HCT116 (cell line): ENCODE data around the gene WWTR1. TPM values are rescaled to one million over a fixed set of nuclear protein-coding genes. Genes with fewer than 3 reads are reported as not detected.

Source experiments
- ATAC-seq: fragments of 200-7000 bp; cut with Tn5 transposase; 2 replicates; pipeline ENCODE4 v1.9.1; 2020; ENCODE audit warnings: mild to moderate bottlenecking, moderate library complexity
- BruUV-seq: library from RNA; stranded (reverse); fragments of 400-500 nt; replicated peaks from 2 replicates; lab custom pipeline; 2021; lab: Mats Ljungman, UMichigan
- CTCF ChIA-PET: fragments of 300-600 bp; sonication (Branson Sonifier 250); formaldehyde crosslinking; loops from one replicate; lab custom pipeline; 2021; ENCODE audit warnings: antibody characterized with exemption; lab: Charles Lee
- POLR2A ChIA-PET: fragments of 300-600, 350-600 bp; sonication (Branson Sonifier 250); formaldehyde crosslinking; loops from one replicate; lab custom pipeline; 2021; ENCODE audit warnings: antibody characterized with exemption; lab: Charles Lee
- RAD21 ChIA-PET, 2 experiments: fragments of 300-600 bp; sonication (Branson Sonifier 250); formaldehyde crosslinking; loops; one replicate each; lab custom pipeline; 2023; ENCODE audit warnings: low total read pairs in 2 of 2; ENCODE audit not compliant: uncharacterized antibody in 2 of 2, unreplicated experiment in 2 of 2, low non-redundant PET in 1 of 2; lab: Charles Lee
- DNase-seq: peaks from one replicate; pipeline ENCODE4 v3.0.0-alpha.2; 2010; ENCODE audit warnings: low read depth, low spot score
- H2AFZ ChIP-seq: fragments of 200-600 bp; shearing (Covaris generic), sonication (generic); 2 replicates; pipeline ENCODE4 v1.6.1; 2017; ENCODE audit warnings: low read depth, mixed run types, mixed read lengths, antibody characterized with exemption, low read length; ENCODE audit not compliant: poor library complexity, severe bottlenecking
- H3K27ac ChIP-seq: 2 replicates; pipeline ENCODE4 v1.5.1; 2012; ENCODE audit warnings: low read depth, low read length
- H3K27me3 ChIP-seq: fragments of 200-600 bp; sonication (generic); 2 replicates; pipeline ENCODE4 v1.6.1; 2016; ENCODE audit warnings: mixed run types, low read length, mixed read lengths; ENCODE audit not compliant: insufficient read depth
- H3K36me3 ChIP-seq, 2 experiments: fragments of 200-500 bp in 1 of 2; fragments of 200-600 bp in 1 of 2; sonication (Bioruptor generic) in 1 of 2; sonication (generic) in 1 of 2; 2 replicates each; pipeline versions ENCODE4 v1.5.1 to v1.6.1; 2014 to 2016; ENCODE audit warnings: low read length in 2 of 2, inconsistent platforms in 1 of 2, mixed read lengths in 1 of 2, mixed run types in 1 of 2; ENCODE audit not compliant: insufficient read depth in 2 of 2, control insufficient read depth in 1 of 2
- H3K4me1 ChIP-seq, 2 experiments: fragments of 200-600 bp in 1 of 2; sonication (generic) in 1 of 2; 2 replicates each; pipeline versions ENCODE4 v1.5.1 to v1.6.1; 2012 to 2017; ENCODE audit warnings: low read length in 2 of 2, inconsistent platforms in 1 of 2, mild to moderate bottlenecking in 1 of 2, mixed read lengths in 1 of 2, mixed run types in 1 of 2, moderate library complexity in 1 of 2; ENCODE audit not compliant: insufficient read depth in 2 of 2, control insufficient read depth in 1 of 2
- H3K4me2 ChIP-seq: fragments of 200-600 bp; sonication (generic); 2 replicates; pipeline ENCODE4 v1.6.1; 2017; ENCODE audit warnings: mixed run types, low read length, mixed read lengths
- H3K4me3 ChIP-seq, 2 experiments: fragments of 200-600 bp in 1 of 2; sonication (generic) in 1 of 2; replicated peaks in 1 of 2; 2 replicates each; pipeline ENCODE4 v1.5.1; 2011 to 2016; ENCODE audit warnings: low read length in 2 of 2, control low read depth in 1 of 2, low read depth in 1 of 2, mild to moderate bottlenecking in 1 of 2, mixed read lengths in 1 of 2, mixed run types in 1 of 2
- H3K79me2 ChIP-seq: fragments of 200-600 bp; sonication (generic); 2 replicates; pipeline ENCODE4 v1.6.1; 2017; ENCODE audit warnings: mild to moderate bottlenecking, mixed run types, low read length, moderate library complexity, mixed read lengths; ENCODE audit not compliant: insufficient read depth
- H3K9ac ChIP-seq: fragments of 200-600 bp; sonication (generic); 2 replicates; pipeline ENCODE4 v1.6.1; 2016; ENCODE audit warnings: low read length, mixed read lengths
- H3K9me2 ChIP-seq: fragments of 200-600 bp; sonication (generic), shearing (Covaris generic); 2 replicates; pipeline ENCODE4 v1.6.1; 2017; ENCODE audit warnings: mixed run types, mild to moderate bottlenecking, moderate library complexity; ENCODE audit not compliant: insufficient read depth
- H3K9me3 ChIP-seq, 2 experiments: fragments of 200-500 bp in 1 of 2; fragments of 200-600 bp in 1 of 2; sonication (Bioruptor generic) in 1 of 2; sonication (generic) in 1 of 2; 2 replicates each; pipeline ENCODE4 v1.6.1; 2014 to 2017; ENCODE audit warnings: low read length in 2 of 2, mixed read lengths in 2 of 2, inconsistent platforms in 1 of 2, low read depth in 1 of 2, mild to moderate bottlenecking in 1 of 2, mixed run types in 1 of 2, moderate library complexity in 1 of 2; ENCODE audit not compliant: control insufficient read depth in 1 of 2, insufficient read depth in 1 of 2
- H4K20me1 ChIP-seq: fragments of 200-600 bp; sonication (generic), shearing (Covaris generic); 2 replicates; pipeline ENCODE4 v1.6.1; 2017; ENCODE audit warnings: mixed run types, mild to moderate bottlenecking, moderate library complexity; ENCODE audit not compliant: insufficient read depth
- CTCF ChIP-seq, 3 experiments: fragments of 200-600 bp in 1 of 3; sonication (generic) in 1 of 3; IDR thresholded peaks in 2 of 3; conservative IDR thresholded peaks in 1 of 3; 2 replicates each; pipeline ENCODE4 v1.5.1; 2012 to 2017; ENCODE audit warnings: low read depth in 2 of 3, low read length in 2 of 3, antibody characterized with exemption in 1 of 3, borderline replicate concordance in 1 of 3, control low read depth in 1 of 3, mild to moderate bottlenecking in 1 of 3, mixed read lengths in 1 of 3, mixed run types in 1 of 3, moderate library complexity in 1 of 3; ENCODE audit not compliant: insufficient read depth in 1 of 3
- EZH2phosphoT487 ChIP-seq: fragments of 200-600 bp; IDR thresholded peaks from 2 replicates; pipeline ENCODE4 v1.6.1; 2018; ENCODE audit warnings: antibody characterized with exemption, borderline replicate concordance
- JUND ChIP-seq: IDR thresholded peaks from 2 replicates; pipeline ENCODE4 v1.6.1; 2012
- POLR2AphosphoS5 ChIP-seq: IDR thresholded peaks from 2 replicates; pipeline ENCODE4 v1.6.1; 2011; ENCODE audit warnings: mild to moderate bottlenecking, low read depth, low read length, moderate library complexity
- REST ChIP-seq: IDR thresholded peaks from 2 replicates; pipeline ENCODE4 v1.6.1; 2012; ENCODE audit warnings: low read depth
- ZFX ChIP-seq: fragments of 450-650 bp; IDR thresholded peaks from 2 replicates; pipeline ENCODE4 v1.6.1; 2017
- ZNF274 ChIP-seq: fragments of 200-500 bp; sonication (Bioruptor generic); IDR thresholded peaks from 2 replicates; pipeline ENCODE4 v1.6.1; 2014; ENCODE audit warnings: mild to moderate bottlenecking, low read depth, low read length, inconsistent platforms
- intact Hi-C: fragments of 100-400 bp; cut with micrococcal nuclease; formaldehyde crosslinking; loops from 2 replicates; pipeline ENCODE4 v1.10.0; 2022
- total RNA-seq: library from RNA; stranded (reverse); gene quantifications from one replicate; pipeline ENCODE4 v1.2.1, GENCODE V29; 2021; ENCODE audit not compliant: unreplicated experiment

WWTR1 gene
- total RNA-seq, 1 experiment from 2014 or later: 46.9 TPM

GRCh38 chr3:149542375-149543312 is 115.2 kb downstream of the WWTR1 start:
- H3K4me3 ChIP-seq: no peak overlapping the region

More at GRCh38 chr3:149542375-149543312, 115.2 kb downstream of the WWTR1 start:
- Histone ChIP-seq H3K4me1 (peaks cover 0 to 9% of the 10 kb centered on the region in 2 experiments; a peak in 1 of 4 replicates), H4K20me1 (no peaks in the 10 kb centered on the region), H3K9me2 (no peaks in the 10 kb centered on the region), H3K27me3 (no peaks in the 10 kb centered on the region), H3K4me2 (no peak overlapping the region), H3K9ac (no peak overlapping the region), H3K79me2 (peaks cover 3% of the 10 kb centered on the region), H2AFZ (no peak overlapping the region), H3K9me3 (no peaks in the 10 kb centered on the region), H3K36me3 (no peaks in the 10 kb centered on the region; a peak in 1 of 4 replicates), H3K27ac (no peak overlapping the region)
- ATAC-seq: no peak
- intact Hi-C loops: no loop called here
- no peak for DNase-seq
- ChIA-PET POLR2A (no interaction called here), CTCF (interaction anchor here (0.9 kb wide), 1 partner anchor 12 kb away, joined by 4 read pairs; no protein-coding TSS in a partner anchor), RAD21 (no interaction called here)
- BruUV-seq: no TSS peak
- TF ChIP-seq CTCF (IDR thresholded peaks at IDR 0.05 in 2 of 3, conservative IDR thresholded peaks at IDR 0.05 in 1 of 3; ENCODE audit: borderline replicate concordance in 1 of 3, insufficient read depth in 1 of 3, low read depth in 2 of 3, low read length in 2 of 3): no peak
- TF ChIP-seq POLR2AphosphoS5: no peak
- no peak for TF ChIP-seq JUND
- TF ChIP-seq ZNF274: no peak
- TF ChIP-seq REST: no peak
- no peak for TF ChIP-seq EZH2phosphoT487
- TF ChIP-seq ZFX: no peak
